Thoracic aorta (tissue), 2 donors: ENCODE data around the gene KANSL2. TPM values are rescaled to one million over a fixed set of nuclear protein-coding genes. Genes with fewer than 3 reads are reported as not detected.
"Not testable (repeated sequence)": the region's sequence is repeated elsewhere in the genome, so short reads cannot be mapped to it uniquely, and the experiment has no call there.

Experiments
- ATAC-seq: fragments of 150-250 bp; one replicate; pipeline ENCODE4 v1.8.0; 2017; ENCODE audit warnings: low read depth; ENCODE audit not compliant: insufficient number of reproducible peaks, low FRiP score
- DNase-seq: peaks from one replicate; pipeline ENCODE4 v3.0.0-alpha.2; 2020; ENCODE audit warnings: low spot score
- H3K27ac ChIP-seq, 2 donors: fragments of 200-600 bp; sonication (generic); 1 replicate in 1 of 2; 2 replicates in 1 of 2; pipeline ENCODE4 v1.5.1; 2016; ENCODE audit warnings: mild to moderate bottlenecking in 2 of 2, moderate library complexity in 2 of 2
- H3K27me3 ChIP-seq: fragments of 200-600 bp; sonication (generic); replicated peaks from 2 replicates; pipeline ENCODE4 v1.6.0; 2016; ENCODE audit warnings: mild to moderate bottlenecking; ENCODE audit not compliant: insufficient read depth
- H3K36me3 ChIP-seq: fragments of 200-600 bp; sonication (generic); one replicate; pipeline ENCODE4 v1.5.1; 2016
- H3K4me1 ChIP-seq, 2 donors: fragments of 200-600 bp; sonication (generic); 1 replicate in 1 of 2; 2 replicates in 1 of 2; pipeline versions ENCODE4 v1.5.1 to v1.6.0; 2016; ENCODE audit warnings: low read depth in 2 of 2, mild to moderate bottlenecking in 1 of 2; ENCODE audit not compliant: control insufficient read depth in 1 of 2
- H3K4me3 ChIP-seq: fragments of 200-600 bp; sonication (generic); 2 replicates; pipeline ENCODE4 v1.5.1; 2016; ENCODE audit warnings: mild to moderate bottlenecking
- H3K9me3 ChIP-seq: fragments of 200-600 bp; sonication (generic); 2 replicates; pipeline ENCODE4 v1.5.1; 2016
- total RNA-seq, 2 donors: library from RNA; depleted of rRNA; stranded (reverse); fragments of >200 nt; gene quantifications; one replicate each; pipeline versions ENCODE4 v1.1.0 to v1.2.3, GENCODE V29; 2016
- TF ChIP-seq, protein P1 (sequence below): fragments of 200-600 bp; sonication (generic); IDR thresholded peaks from one replicate; pipeline ENCODE4 v1.5.1; 2019; ENCODE audit warnings: antibody characterized with exemption

Gene KANSL2
- total RNA-seq, 2 donors from 2014 or later: 31.3 to 36.0 TPM

DNA sequence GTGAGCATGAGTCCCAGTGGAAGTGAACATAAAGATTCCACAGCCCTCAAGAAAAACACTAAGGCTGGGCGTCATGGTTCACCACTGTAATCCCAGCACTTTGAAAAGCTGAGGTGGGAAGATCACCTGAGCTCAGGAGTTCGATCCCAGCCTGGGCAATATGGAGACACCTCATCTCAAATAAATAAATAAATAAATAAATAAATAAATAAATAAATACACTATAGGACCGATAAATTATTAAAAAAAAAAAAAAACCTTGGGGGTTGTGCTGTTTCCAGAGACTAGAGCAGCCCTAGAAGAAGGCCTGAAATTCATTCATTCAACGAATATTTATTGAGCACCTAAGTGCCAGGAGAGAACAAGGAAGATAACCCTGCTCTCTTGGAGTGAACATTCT is 1.5 kb upstream of the KANSL2 start:
- TF ChIP-seq, protein P1, sequence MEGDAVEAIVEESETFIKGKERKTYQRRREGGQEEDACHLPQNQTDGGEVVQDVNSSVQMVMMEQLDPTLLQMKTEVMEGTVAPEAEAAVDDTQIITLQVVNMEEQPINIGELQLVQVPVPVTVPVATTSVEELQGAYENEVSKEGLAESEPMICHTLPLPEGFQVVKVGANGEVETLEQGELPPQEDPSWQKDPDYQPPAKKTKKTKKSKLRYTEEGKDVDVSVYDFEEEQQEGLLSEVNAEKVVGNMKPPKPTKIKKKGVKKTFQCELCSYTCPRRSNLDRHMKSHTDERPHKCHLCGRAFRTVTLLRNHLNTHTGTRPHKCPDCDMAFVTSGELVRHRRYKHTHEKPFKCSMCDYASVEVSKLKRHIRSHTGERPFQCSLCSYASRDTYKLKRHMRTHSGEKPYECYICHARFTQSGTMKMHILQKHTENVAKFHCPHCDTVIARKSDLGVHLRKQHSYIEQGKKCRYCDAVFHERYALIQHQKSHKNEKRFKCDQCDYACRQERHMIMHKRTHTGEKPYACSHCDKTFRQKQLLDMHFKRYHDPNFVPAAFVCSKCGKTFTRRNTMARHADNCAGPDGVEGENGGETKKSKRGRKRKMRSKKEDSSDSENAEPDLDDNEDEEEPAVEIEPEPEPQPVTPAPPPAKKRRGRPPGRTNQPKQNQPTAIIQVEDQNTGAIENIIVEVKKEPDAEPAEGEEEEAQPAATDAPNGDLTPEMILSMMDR: no peak
- ATAC-seq (no peak), DNase-seq (no peak)
- Histone ChIP-seq H3K36me3 (no peaks in the 10 kb centered on the region), H3K27me3 (no peaks in the 10 kb centered on the region), H3K4me1 (peaks cover 23 to 26% of the 10 kb centered on the region in 2 donors), H3K9me3 (no peaks in the 10 kb centered on the region), H3K4me3 (no peak overlapping the region), H3K27ac (no peak overlapping the region)

DNA sequence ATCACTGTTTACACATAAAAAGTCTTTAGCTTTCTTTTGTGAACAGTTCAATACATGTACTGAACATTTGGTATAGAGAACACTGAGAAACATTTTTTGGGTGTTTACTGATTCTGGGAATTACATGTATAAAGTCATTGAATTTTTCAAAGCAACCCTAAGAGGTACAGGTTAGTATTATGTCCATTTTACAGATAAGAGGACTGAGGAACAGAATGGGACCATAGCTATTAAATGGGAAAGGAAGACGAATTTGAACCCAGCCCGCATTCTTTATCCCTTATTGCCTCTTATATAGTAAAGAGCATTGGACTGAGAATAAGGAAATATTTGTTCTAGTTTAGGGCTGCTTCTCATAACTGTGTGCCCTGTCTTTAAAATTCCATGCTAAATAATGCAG is 889 bp upstream of the KANSL2 start:
- no peaks in the 10 kb centered on the region for H3K27me3 ChIP-seq
- H3K27ac ChIP-seq: no peak overlapping the region
- H3K9me3 ChIP-seq: no peaks in the 10 kb centered on the region
- ATAC-seq (no peak), DNase-seq (no peak)
- H3K36me3 ChIP-seq: no peaks in the 10 kb centered on the region
- H3K4me3 ChIP-seq: peak overlapping the region; percentile 85
- TF ChIP-seq, protein P1: no peak
- H3K4me1 ChIP-seq: peaks cover 26 to 32% of the 10 kb centered on the region in 2 donors

DNA sequence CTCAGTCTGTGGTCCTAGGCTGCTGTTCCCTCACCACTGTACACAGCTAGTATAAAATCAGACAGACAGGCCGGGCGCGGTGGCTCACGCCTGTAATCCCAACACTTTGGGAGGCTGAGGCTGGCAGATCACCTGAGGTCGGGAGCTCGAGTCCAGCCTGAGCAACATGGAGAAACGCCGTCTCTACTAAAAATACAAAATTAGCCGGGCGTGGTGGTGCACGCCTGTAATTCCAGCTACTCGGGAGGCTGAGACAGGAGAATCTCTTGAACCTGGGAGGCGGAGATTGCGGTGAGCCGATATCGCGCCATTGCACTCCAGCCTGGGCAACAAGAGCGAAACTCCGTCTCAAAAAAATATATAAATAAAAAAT is 481 bp upstream of the KANSL2 start:
- ATAC-seq, H3K27me3 ChIP-seq: not testable (repeated sequence)

DNA sequence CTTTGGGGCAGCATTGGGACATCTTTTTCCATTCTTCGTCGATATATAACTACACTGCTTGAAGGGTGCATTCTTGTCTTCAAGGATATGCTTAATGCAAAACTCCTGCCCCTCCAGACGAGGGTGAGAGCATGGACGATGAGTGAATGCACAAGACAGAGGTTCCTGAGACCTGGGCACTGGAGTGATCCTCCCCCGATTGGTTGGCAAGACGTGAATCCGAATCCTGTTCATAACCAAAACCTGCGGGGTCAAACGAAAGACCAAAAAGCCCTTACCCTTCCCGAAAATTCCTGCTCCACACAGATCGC is 684 bp downstream of the KANSL2 start:
- Histone ChIP-seq H3K27me3 (no peaks in the 10 kb centered on the region), H3K4me3 (peak overlapping the region; percentile 85), H3K27ac (peak overlapping the region; percentile 81 to 97), H3K36me3 (peaks cover 3% of the 10 kb centered on the region), H3K4me1 (peaks cover 34 to 45% of the 10 kb centered on the region in 2 donors), H3K9me3 (no peaks in the 10 kb centered on the region)
- ATAC-seq (no peak), DNase-seq (no peak)
- TF ChIP-seq, protein P1: no peak

More for the DNA sequence above, 481 bp upstream of the KANSL2 start:
- peaks cover 27 to 36% of the 10 kb centered on the region in 2 donors for H3K4me1 ChIP-seq
- H3K27ac ChIP-seq, DNase-seq, H3K9me3 ChIP-seq, H3K36me3 ChIP-seq: not testable (repeated sequence)
- H3K4me3 ChIP-seq: peak overlapping the region; percentile 85

DNA sequence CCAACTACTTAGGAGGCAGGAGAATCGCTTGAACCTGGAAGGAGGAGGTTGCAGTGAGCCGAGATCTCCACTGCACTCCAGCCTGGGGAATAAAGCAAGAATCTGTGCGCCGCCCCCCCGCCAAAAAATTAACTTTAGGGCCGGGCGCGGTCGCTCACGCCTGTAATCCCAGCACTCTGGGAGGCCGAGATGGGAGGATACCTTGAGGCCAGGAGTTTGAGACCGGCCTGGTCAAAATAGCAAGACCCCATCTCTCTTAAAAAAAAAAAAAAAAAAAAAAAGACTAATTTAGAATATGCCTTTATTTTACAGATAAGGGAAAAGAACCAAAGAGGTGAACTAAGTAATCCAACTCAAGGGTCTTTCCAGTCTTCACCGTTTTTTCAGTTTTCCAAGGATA is 1.2 kb downstream of the KANSL2 start:
- Histone ChIP-seq H3K9me3 (no peaks in the 10 kb centered on the region), H3K27ac (no peak overlapping the region), H3K27me3 (no peaks in the 10 kb centered on the region), H3K4me3 (peak overlapping the region; percentile 85), H3K4me1 (peaks cover 35 to 47% of the 10 kb centered on the region in 2 donors), H3K36me3 (peaks cover 6% of the 10 kb centered on the region)
- TF ChIP-seq, protein P1: no peak
- no peak for ATAC-seq
- no peak for DNase-seq

DNA sequence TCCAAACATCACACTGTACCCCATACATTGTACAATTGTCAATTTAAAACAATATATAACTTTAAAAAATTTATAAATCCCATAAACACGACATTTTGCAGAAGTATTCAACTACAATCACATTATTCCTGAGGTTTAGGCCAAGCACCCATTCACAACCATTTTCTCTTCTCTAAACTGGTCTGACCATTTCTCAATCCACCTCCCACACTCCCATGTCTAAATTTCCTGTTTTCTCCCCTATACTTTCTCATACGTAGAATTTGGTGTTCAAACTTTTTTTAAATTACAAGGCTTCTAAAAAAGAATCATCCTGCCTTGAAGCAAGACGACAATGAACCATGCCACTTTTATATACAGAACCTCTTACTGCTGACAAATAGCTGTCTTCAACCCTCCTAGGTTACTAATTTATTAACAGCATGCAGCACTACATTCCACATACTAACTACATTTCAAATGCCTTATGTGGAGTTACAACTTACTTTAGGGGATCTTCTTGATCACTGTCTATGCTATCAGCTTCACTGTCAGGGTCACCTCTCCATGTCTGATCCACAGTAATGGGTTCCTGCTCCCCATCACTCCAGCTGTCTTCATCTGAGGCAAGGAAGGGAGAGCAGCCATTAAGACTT is 3.4 kb downstream of the KANSL2 start:
- Histone ChIP-seq H3K9me3 (no peaks in the 10 kb centered on the region), H3K27ac (no peak overlapping the region), H3K4me3 (no peak overlapping the region), H3K27me3 (no peaks in the 10 kb centered on the region), H3K4me1 (peaks cover 35 to 51% of the 10 kb centered on the region in 2 donors), H3K36me3 (peaks cover 6% of the 10 kb centered on the region)
- TF ChIP-seq, protein P1: no peak
- DNase-seq (no peak), ATAC-seq (no peak)
